Fibroblast of villous mesenchyme (primary cell): ENCODE results near the gene PCNX1. TPM values are rescaled to one million over a fixed set of nuclear protein-coding genes. Genes with fewer than 3 reads are reported as not detected.

ENCODE experiments used
- DNase-seq: peaks from one replicate; pipeline ENCODE4 v3.0.0-alpha.2; 2010; ENCODE audit warnings: low read depth
- H3K4me3 ChIP-seq: 2 replicates; pipeline ENCODE4 v1.5.1; 2011; ENCODE audit warnings: low read depth, mild to moderate bottlenecking, low read length
- CTCF ChIP-seq: IDR thresholded peaks from 2 replicates; pipeline ENCODE4 v1.5.1; 2012; ENCODE audit warnings: low read depth, mild to moderate bottlenecking, low read length; ENCODE audit not compliant: insufficient read depth
- total RNA-seq: library from RNA; depleted of rRNA; stranded (reverse); fragments of >200 nt; gene quantifications from 2 replicates; pipeline ENCODE4 v1.2.3, GENCODE V29; 2012

Gene PCNX1
- total RNA-seq, 1 donor, result 69.5 TPM

- no peak for TF ChIP-seq CTCF
- no peak for DNase-seq
Observed at GRCh38 chr14:71107921-71108320, 200.7 kb downstream of the PCNX1 start.

GRCh38 chr14:71108398-71109119, 201.3 kb downstream of the PCNX1 start:
- no peak overlapping the region for H3K4me3 ChIP-seq
- no peak for DNase-seq
- no peak for TF ChIP-seq CTCF

More at GRCh38 chr14:71107921-71108320, 200.7 kb downstream of the PCNX1 start:
- no peak overlapping the region for H3K4me3 ChIP-seq

GRCh38 chr14:71113376-71113775, 206.1 kb downstream of the PCNX1 start:
- DNase-seq, result no peak

GRCh38 chr14:71114565-71114964, 207.3 kb downstream of the PCNX1 start:
- TF ChIP-seq CTCF, result no peak
- no peak overlapping the region for H3K4me3 ChIP-seq
- no peak for DNase-seq

More at GRCh38 chr14:71113376-71113775, 206.1 kb downstream of the PCNX1 start:
- no peak overlapping the region for H3K4me3 ChIP-seq
- TF ChIP-seq CTCF, result no peak

GRCh38 chr14:71115306-71115705, 208.0 kb downstream of the PCNX1 start:
- no peak for TF ChIP-seq CTCF
- no peak overlapping the region for H3K4me3 ChIP-seq
- DNase-seq, result no peak

GRCh38 chr14:71115821-71116567, 208.7 kb downstream of the PCNX1 start:
- no peak for TF ChIP-seq CTCF
- H3K4me3 ChIP-seq, result no peak overlapping the region
- DNase-seq, result peak; percentile 61
